Measurements from ENCODE around the gene MPHOSPH10. TPM values are rescaled to one million over a fixed set of nuclear protein-coding genes. Genes with fewer than 3 reads are reported as not detected.
A peak's percentile ranks its signal among the peaks of the same experiment; 100 is the strongest.

MPHOSPH10 gene
- total RNA-seq, 1 donor from 2014 or later, result 12.1 TPM

- H3K36me3 ChIP-seq (ENCODE audit: control insufficient read depth, insufficient read depth, low read length), result peaks cover 7% of the 10 kb centered on the region
- no peak overlapping the region for H3K4me3 ChIP-seq (ENCODE audit: low read depth, low read length)
- DNase-seq (ENCODE audit: low read depth) (no peak), FAIRE-seq (no peak)
- no peaks in the 10 kb centered on the region for H3K27me3 ChIP-seq (ENCODE audit: control insufficient read depth, insufficient read depth, low read length)
- TF ChIP-seq CTCF (IDR thresholded peaks at IDR 0.05; ENCODE audit: insufficient read depth, low read length, severe bottlenecking), result no peak
These were observed 3.2 kb downstream of the MPHOSPH10 start for GRCh38 chr2:71133603-71134002.

- no peak for FAIRE-seq
- TF ChIP-seq CTCF (IDR thresholded peaks at IDR 0.05; ENCODE audit: insufficient read depth, low read length, severe bottlenecking), result no peak
- H3K36me3 ChIP-seq (ENCODE audit: control insufficient read depth, insufficient read depth, low read length), result peaks cover 13% of the 10 kb centered on the region
These were observed 5.7 kb downstream of the MPHOSPH10 start for GRCh38 chr2:71136174-71136573.

GRCh38 chr2:71143782-71144181, 13.3 kb downstream of the MPHOSPH10 start:
- FAIRE-seq (no peak), DNase-seq (ENCODE audit: low read depth) (no peak)
- Histone ChIP-seq H3K36me3 (ENCODE audit: control insufficient read depth, insufficient read depth, low read length) (peaks cover 21% of the 10 kb centered on the region), H3K27me3 (ENCODE audit: control insufficient read depth, insufficient read depth, low read length) (no peaks in the 10 kb centered on the region), H3K4me3 (ENCODE audit: low read depth, low read length) (no peak overlapping the region)
- no peak for TF ChIP-seq CTCF (IDR thresholded peaks at IDR 0.05; ENCODE audit: insufficient read depth, low read length, severe bottlenecking)

More at GRCh38 chr2:71136174-71136573, 5.7 kb downstream of the MPHOSPH10 start:
- no peak for DNase-seq (ENCODE audit: low read depth)
- no peak overlapping the region for H3K4me3 ChIP-seq (ENCODE audit: low read depth, low read length)
- H3K27me3 ChIP-seq (ENCODE audit: control insufficient read depth, insufficient read depth, low read length), result no peaks in the 10 kb centered on the region

GRCh38 chr2:71148506-71149063, 18.2 kb downstream of the MPHOSPH10 start:
- H3K27me3 ChIP-seq (ENCODE audit: control insufficient read depth, insufficient read depth, low read length), result no peaks in the 10 kb centered on the region
- no peak for DNase-seq (ENCODE audit: low read depth)
- H3K4me3 ChIP-seq (ENCODE audit: low read depth, low read length), result no peak overlapping the region
- H3K36me3 ChIP-seq (ENCODE audit: control insufficient read depth, insufficient read depth, low read length), result peaks cover 15% of the 10 kb centered on the region
- TF ChIP-seq CTCF (IDR thresholded peaks at IDR 0.05; ENCODE audit: insufficient read depth, low read length, severe bottlenecking), result no peak
- FAIRE-seq, result no peak

GRCh38 chr2:71150082-71150816, 19.8 kb downstream of the MPHOSPH10 start:
- DNase-seq (ENCODE audit: low read depth) (peak; percentile 48), FAIRE-seq (no peak)
- Histone ChIP-seq H3K27me3 (ENCODE audit: control insufficient read depth, insufficient read depth, low read length) (no peaks in the 10 kb centered on the region), H3K36me3 (ENCODE audit: control insufficient read depth, insufficient read depth, low read length) (peaks cover 8% of the 10 kb centered on the region), H3K4me3 (ENCODE audit: low read depth, low read length) (no peak overlapping the region)
- TF ChIP-seq CTCF (IDR thresholded peaks at IDR 0.05; ENCODE audit: insufficient read depth, low read length, severe bottlenecking), result no peak
